Adrenal gland (tissue), 12 donors: Measurements from ENCODE around the gene ISLR. TPM values are rescaled to one million over a fixed set of nuclear protein-coding genes. Genes with fewer than 3 reads are reported as not detected.

Source experiments
- DNase-seq, 7 donors: peaks; one replicate each; pipeline ENCODE4 v3.0.0-alpha.2; 2019 to 2020
- H3K27ac ChIP-seq, 5 donors: fragments of 200-600 bp; sonication (generic) in 4 of 5; 1 replicate in 3 of 5; 2 replicates in 2 of 5; pipeline versions ENCODE4 v1.5.1 to v1.8.0; 2016 to 2020; ENCODE audit warnings: mild to moderate bottlenecking in 1 of 5
- H3K27me3 ChIP-seq: fragments of 200-600 bp; 2 replicates; pipeline ENCODE4 v1.8.0; 2021
- H3K36me3 ChIP-seq, 2 donors: fragments of 200-600 bp; replicated peaks in 1 of 2; 1 replicate in 1 of 2; 2 replicates in 1 of 2; pipeline versions ENCODE4 v1.5.1 to v1.8.0; 2018 to 2022
- H3K4me1 ChIP-seq, 2 donors: fragments of 200-600 bp; replicated peaks in 1 of 2; 1 replicate in 1 of 2; 2 replicates in 1 of 2; pipeline versions ENCODE4 v1.5.1 to v1.8.0; 2018 to 2021
- H3K4me3 ChIP-seq, 4 donors: fragments of 200-600 bp; sonication (generic) in 3 of 4; one replicate each; pipeline ENCODE4 v1.5.1; 2016 to 2018
- H3K9me3 ChIP-seq, 3 donors: fragments of 200-600 bp; sonication (generic) in 1 of 3; replicated peaks in 1 of 3; 1 replicate in 2 of 3; 2 replicates in 1 of 3; pipeline versions ENCODE4 v1.5.1 to v1.8.0; 2016 to 2021
- POLR2A ChIP-seq, 2 donors: fragments of 450-650 bp; IDR thresholded peaks; one replicate each; pipeline ENCODE4 v1.6.1; 2017; ENCODE audit warnings: antibody characterized with exemption in 2 of 2, mild to moderate bottlenecking in 2 of 2, moderate library complexity in 1 of 2
- WGBS, 4 donors: extraction: QIAGEN DNeasy Blood & Tissue Kit in 2 of 4; methylation state at CpG; one replicate each; pipeline versions ENCODE4 v1.1.5 to v1.1.7; 2013 to 2017; 5-methylcytosine and 5-hydroxymethylcytosine counted together
- intact Hi-C, 2 donors: fragments of 100-400 bp; cut with DNase I; formaldehyde crosslinking; loops; one replicate each; pipeline versions ENCODE4 v1.14.1 to v1.15.0; 2022 to 2023
- polyA plus RNA-seq, 3 donors: library from polyadenylated mRNA; stranded (reverse); fragments of 200-250 nt in 2 of 3; fragments of 350-450 nt in 1 of 3; fragmentation: Illumina TruSeq in 1 of 3; extraction: RNeasy Lipid Tissue Mini Kit (QIAGEN cat#74804) in 1 of 3; gene quantifications; one replicate each; pipeline ENCODE4 v1.2.3, GENCODE V29; 2013 to 2014
- total RNA-seq, 9 donors: library from RNA; depleted of rRNA in 4 of 9; stranded (reverse); fragments of >200 nt in 4 of 9; fragments of 120-200 nt in 1 of 9; fragmentation: NEBNext Ultra II Directional in 1 of 9; extraction: Animal tissue kit (Norgen Biotek cat#: 25700) in 1 of 9; gene quantifications; one replicate each; pipeline versions ENCODE4 v1.1.0 to v1.2.4, GENCODE V29; 2013 to 2023
- TF ChIP-seq, protein P1 (sequence below), 6 experiments: fragments of 450-650 bp in 4 of 6; fragments of 200-600 bp in 2 of 6; sonication (generic) in 1 of 6; IDR thresholded peaks; 1 replicate in 5 of 6; 2 replicates in 1 of 6; pipeline versions ENCODE4 v1.5.1 to v1.8.0; 2016 to 2021; ENCODE audit warnings: antibody characterized with exemption in 6 of 6, mild to moderate bottlenecking in 2 of 6, moderate library complexity in 1 of 6
- donor health status: healthy with polysubstance abuse.
- donor health status: Bipolar disorder and iron deficiency.
- donor health status: DM: yes; HTN: yes; CAD: no.
- donor health status: DM: no; HTN: no; CAD: no.
- donor health status: DM: no; HTN: no; CAD: no.
- donor health status: DM: yes; HTN: yes; CAD: no.

Gene ISLR
- total and polyA plus RNA-seq, 12 donors = 6.1 to 63.4 (median 22.9) TPM

DNA sequence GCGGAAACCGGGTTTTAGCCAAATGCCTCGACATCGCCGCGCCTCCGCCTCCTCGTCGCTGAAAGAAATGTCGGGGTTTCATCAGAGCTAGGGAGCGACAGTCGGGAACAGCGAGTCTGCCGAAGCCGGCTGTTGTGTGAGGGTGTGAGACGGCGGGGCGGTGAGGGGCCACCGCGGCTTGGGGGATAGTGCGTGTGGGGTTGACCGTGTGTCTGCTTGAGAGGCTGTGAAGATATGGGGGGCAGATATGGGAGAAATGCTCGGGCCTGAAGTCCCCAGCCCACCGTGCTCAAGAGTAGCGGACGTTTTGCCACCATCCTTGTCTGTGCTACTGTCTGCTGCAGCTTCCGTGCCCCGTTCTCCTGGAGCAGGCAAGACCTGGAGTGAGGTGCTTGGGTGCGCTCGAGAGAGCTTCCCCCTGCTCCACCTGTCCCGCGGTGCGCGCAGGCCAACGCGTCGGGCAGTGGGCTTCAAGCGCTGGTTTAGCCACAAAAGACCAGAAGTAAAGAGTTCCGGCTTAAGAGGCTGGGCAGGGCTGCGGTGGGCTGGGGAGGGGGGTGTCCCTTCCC, 43.8 kb upstream of the ISLR start:
- no peaks in the 10 kb centered on the region for H3K36me3 ChIP-seq
- WGBS, 4 donors = 4 to 8% (median 6%) methylated on average over 19 to 40 of the region's 40 CpGs
- H3K27ac ChIP-seq = no peak overlapping the region
- intact Hi-C loops = loop anchor here (5.0 to 10.0 kb wide), 3 partner anchors 75 to 193 kb away; no protein-coding TSS in a partner anchor
- TF ChIP-seq, protein P1, sequence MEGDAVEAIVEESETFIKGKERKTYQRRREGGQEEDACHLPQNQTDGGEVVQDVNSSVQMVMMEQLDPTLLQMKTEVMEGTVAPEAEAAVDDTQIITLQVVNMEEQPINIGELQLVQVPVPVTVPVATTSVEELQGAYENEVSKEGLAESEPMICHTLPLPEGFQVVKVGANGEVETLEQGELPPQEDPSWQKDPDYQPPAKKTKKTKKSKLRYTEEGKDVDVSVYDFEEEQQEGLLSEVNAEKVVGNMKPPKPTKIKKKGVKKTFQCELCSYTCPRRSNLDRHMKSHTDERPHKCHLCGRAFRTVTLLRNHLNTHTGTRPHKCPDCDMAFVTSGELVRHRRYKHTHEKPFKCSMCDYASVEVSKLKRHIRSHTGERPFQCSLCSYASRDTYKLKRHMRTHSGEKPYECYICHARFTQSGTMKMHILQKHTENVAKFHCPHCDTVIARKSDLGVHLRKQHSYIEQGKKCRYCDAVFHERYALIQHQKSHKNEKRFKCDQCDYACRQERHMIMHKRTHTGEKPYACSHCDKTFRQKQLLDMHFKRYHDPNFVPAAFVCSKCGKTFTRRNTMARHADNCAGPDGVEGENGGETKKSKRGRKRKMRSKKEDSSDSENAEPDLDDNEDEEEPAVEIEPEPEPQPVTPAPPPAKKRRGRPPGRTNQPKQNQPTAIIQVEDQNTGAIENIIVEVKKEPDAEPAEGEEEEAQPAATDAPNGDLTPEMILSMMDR (IDR thresholded peaks at IDR 0.05) = no peak
- TF ChIP-seq POLR2A (IDR thresholded peaks at IDR 0.05) = no peak
- peaks cover 0 to 16% of the 10 kb centered on the region in 2 donors for H3K4me1 ChIP-seq
- no peak overlapping the region for H3K4me3 ChIP-seq
- peaks cover 70% of the 10 kb centered on the region for H3K27me3 ChIP-seq
- no peaks in the 10 kb centered on the region for H3K9me3 ChIP-seq
- DNase-seq = no peak

DNA sequence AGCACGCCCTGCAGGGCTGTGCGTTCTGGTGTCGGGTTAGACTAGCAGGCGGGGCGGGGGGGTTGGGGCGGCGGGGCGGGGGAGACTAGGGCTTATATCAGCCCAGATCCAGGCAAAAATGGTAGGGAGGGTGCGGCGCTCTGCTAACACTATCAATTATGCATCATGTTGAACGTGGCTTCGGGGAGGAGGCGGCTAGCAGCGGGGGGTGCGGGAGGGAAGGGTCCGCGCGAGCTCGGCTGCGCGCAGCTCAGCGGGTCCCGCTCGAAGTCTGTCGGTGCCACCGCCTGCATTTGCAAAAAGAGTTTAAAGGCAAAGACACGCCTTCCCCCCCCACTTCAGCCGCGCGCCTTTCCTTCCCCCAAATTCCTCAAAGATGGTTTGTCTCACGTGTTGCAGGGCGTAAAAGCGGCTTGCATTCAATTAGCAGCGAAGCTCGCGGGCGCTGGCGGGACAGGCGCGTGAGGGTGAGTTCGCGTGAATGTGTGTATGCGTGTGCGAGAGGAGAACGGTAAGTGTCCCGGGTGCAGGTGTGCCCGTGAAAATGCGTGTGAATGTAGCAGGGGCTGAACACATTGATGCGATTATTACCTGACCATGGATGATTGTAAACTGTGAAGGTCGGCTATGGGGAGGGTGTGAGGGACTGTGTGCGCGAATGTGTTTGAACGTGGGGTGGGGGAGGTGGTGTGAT, 43.2 kb upstream of the ISLR start, which contains the start of gene ISLR2:
TSS of gene ISLR2 (plus strand) at position 432 of the 694 bp plus-strand sequence. CDS start 2,169 bp downstream, outside the sequence.
- peaks cover 72% of the 10 kb centered on the region for H3K27me3 ChIP-seq
- H3K4me3 ChIP-seq = no peak within 1 kb of the TSS
- no peak for DNase-seq
- no peak within 1 kb of the TSS for H3K27ac ChIP-seq
- H3K9me3 ChIP-seq = no peaks in the 10 kb centered on the region
- TF ChIP-seq, protein P1 (IDR thresholded peaks at IDR 0.05) = no peak
- TF ChIP-seq POLR2A (IDR thresholded peaks at IDR 0.05) = no peak
- H3K36me3 ChIP-seq = no peaks in the 10 kb centered on the region
- H3K4me1 ChIP-seq = peaks cover 0 to 16% of the 10 kb centered on the region in 2 donors
- 2 to 3% (median 2%) methylated on average over 34 to 53 of the region's 53 CpGs for WGBS, 4 donors
- intact Hi-C loops = loop anchor here in 1 of 2 donors (10.0 kb wide), 1 partner anchor 76 kb away; no protein-coding TSS in a partner anchor

DNA sequence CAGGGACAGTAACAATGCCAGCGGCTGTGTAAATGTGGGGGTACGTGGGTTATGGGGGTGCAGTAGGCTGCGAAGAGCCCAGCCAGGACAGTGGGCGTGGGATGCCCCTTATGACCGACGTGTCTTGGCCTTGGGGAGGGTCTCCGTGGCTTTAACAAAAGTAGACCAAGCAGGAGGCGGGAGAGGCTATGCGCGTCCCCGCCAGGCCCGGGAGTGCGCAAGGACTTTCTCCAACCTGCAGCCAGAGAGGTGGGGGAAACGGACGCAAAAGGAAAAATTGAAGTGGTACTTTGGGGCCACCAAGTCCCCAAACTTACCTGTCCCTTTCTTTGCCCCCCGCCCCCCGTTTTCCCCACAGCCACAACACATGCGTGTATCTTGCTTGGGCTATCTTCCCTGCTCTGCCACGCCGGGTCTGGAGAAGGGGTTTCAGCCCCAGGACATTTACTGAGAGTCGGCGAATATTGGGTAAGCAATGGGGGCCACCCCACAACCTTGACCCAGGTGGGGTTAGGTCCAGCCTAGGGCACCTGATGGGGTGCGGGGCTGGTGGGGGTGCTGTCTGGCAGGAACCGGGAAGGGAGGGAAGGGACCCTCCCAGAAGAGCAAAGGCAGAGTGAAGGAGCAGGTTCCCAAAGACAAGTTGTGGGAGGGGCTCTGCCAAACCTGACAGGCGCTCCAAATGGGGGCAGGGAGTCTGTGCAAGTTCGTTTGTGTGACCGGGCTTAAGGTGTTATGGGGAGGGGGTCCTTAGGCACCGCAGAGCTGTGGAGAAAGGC, 42.5 kb upstream of the ISLR start:
- intact Hi-C loops = loop anchor here in 1 of 2 donors (10.0 kb wide), 1 partner anchor 76 kb away; no protein-coding TSS in a partner anchor
- Histone ChIP-seq H3K27ac (no peak overlapping the region), H3K4me3 (no peak overlapping the region)

More for the DNA sequence above, 42.5 kb upstream of the ISLR start:
- H3K9me3 ChIP-seq = no peaks in the 10 kb centered on the region
- TF ChIP-seq POLR2A (IDR thresholded peaks at IDR 0.05) = no peak
- TF ChIP-seq, protein P1 (IDR thresholded peaks at IDR 0.05) = no peak
- 4 to 18% (median 13%) methylated on average over 19 to 28 of the region's 28 CpGs for WGBS, 4 donors
- H3K27me3 ChIP-seq = peaks cover 74% of the 10 kb centered on the region
- DNase-seq = no peak
- no peaks in the 10 kb centered on the region for H3K36me3 ChIP-seq
- H3K4me1 ChIP-seq = peaks cover 0 to 20% of the 10 kb centered on the region in 2 donors
